Dedifferentiated amniotic fluid mesenchymal stem cell (primary cell): ENCODE results near the gene EMP3.
A peak's percentile ranks its signal among the peaks of the same experiment; 100 is the strongest.
"Not testable (repeated sequence)": the region's sequence is repeated elsewhere in the genome, so short reads cannot be mapped to it uniquely, and the experiment has no call there.

Experiments used
- DNase-seq: peaks from one replicate; pipeline ENCODE4 v3.0.0-alpha.2; 2016; ENCODE audit errors: extremely low spot score

The EMP3 gene

GRCh38 chr19:48317708-48317960 is 7.7 kb upstream of the EMP3 start:
- not testable (repeated sequence) for DNase-seq

GRCh38 chr19:48318286-48318987 is 6.9 kb upstream of the EMP3 start:
- no peak for DNase-seq

- peak; percentile 73 for DNase-seq
These were observed 5.5 kb upstream of the EMP3 start for GRCh38 chr19:48319647-48320541.

DNA sequence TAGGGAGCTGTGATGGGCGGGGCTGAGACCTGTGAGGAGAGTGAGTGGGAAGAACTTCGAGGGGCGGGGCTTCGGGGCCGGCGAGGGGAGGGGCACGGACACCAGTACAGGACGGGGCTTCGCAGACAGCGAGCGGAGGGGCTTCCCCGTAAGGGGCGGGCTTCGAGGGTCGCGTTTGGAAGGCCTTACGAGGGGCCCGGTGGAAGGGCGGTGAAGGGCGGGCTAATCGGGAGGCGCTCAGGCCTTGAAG is 4.1 kb upstream of the EMP3 start:
- DNase-seq, result peak; percentile 72

GRCh38 chr19:48321622-48322591 is 3.4 kb upstream of the EMP3 start:
- peak; percentile 98 for DNase-seq

DNA sequence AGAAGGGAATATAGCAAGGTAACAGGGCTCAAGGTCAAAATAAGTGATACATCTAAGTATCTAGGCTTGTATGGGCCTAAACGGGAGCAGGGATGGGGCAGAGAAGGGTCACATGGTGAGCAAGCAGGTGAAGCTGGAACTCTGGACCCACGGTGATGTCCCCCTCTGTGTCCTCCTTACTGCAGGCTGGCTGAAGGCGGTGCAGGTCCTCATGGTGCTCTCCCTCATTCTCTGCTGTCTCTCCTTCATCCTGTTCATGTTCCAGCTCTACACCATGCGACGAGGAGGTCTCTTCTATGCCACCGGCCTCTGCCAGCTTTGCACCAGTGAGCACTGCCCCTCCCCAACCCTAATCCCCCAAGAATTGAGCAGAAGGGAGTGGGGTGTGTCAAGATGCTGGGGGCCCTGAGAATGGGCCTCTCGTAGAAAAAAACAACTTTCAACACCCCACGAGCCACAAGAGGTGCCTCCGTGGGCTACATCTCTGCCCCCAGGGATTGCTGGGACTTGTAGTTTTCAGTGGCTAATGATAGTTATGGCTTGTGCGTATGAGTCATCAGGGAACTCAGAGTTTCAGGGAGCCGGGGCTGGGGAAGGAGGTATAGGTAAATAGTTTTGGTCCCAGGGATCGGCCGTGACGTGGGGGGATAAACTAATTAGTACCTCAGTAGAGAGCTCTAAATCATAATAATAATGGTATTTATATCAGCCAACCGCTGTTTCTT is 4.0 kb downstream of the EMP3 start:
- DNase-seq, result no peak

- DNase-seq, result no peak
These were observed 4.8 kb downstream of the EMP3 start for GRCh38 chr19:48330012-48330681.

- DNase-seq, result no peak
These were observed 7.0 kb downstream of the EMP3 start for GRCh38 chr19:48332351-48332661.

- DNase-seq, result peak; percentile 92
These were observed 7.5 kb downstream of the EMP3 start for GRCh38 chr19:48332662-48333466.

DNA sequence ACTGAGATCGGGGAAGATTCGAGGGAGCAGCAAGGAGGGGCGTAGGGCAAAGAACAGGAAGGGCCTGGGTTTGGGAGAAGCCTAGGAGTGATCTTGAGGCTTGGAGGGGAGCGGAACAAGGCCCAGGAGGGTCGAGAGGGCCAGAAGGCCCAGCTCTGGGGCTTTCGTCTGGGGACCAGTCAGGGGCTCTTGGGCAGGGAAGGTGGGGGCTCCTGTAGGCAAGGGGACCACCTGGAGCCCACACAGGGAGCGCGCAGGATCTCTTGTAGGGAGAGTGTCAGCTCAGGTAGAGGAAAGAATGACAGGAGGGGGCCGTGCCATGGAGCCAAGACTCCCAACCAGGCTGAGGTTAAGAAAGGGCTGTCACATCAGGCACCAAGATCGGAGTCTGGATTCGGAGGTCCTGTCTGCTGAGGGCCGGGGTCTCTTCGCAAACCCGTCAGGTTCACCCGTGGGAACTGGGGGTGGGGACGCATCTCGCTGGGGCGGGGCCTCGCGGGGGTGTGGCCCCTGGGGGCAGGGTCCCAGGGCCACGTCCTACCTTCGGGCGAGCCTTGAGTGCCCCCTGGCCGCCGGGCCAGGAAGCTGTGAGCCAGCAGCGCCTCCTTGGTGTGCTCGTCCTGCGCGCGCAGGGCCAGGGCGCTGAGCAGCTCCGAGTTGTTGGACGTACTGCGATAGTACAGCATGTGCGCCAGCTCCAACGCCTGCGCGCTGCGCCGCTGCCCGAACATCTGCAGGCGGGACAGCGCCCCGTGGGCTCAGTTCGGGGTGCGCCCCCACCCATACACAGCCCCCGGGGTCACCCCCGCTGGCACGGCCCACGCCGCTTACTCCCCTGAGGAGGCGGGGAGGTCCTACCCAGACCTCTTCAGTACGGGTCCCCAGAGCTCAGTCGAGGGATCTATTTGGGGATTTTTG is 8.4 kb downstream of the EMP3 start:
- peak; percentile 81 for DNase-seq

- no peak for DNase-seq
These were observed 13.0 kb downstream of the EMP3 start for GRCh38 chr19:48338253-48338755.

GRCh38 chr19:48338802-48339503 is 13.6 kb downstream of the EMP3 start:
- no peak for DNase-seq

DNA sequence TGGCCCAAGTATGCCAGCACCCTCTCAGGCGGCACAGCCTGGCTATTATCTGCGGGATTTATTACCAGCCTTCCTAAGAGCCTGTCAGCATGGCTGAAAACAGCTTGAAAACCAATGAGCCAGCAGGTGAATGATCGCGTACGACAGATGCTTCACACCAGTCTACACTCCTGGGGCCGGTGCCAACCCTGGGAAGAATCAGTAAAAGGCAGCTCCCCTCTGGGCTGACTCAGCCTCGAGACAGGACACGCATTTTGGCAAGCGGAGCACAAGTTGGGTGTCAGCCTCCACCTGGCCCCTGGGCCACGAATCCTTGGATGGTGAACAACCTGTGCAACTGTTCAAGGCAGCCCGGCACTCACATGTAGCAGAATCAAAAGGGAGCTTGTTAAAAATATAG is 15.6 kb downstream of the EMP3 start:
- DNase-seq, result no peak

- no peak for DNase-seq
These were observed 16.4 kb downstream of the EMP3 start for GRCh38 chr19:48341515-48342413.

GRCh38 chr19:48342414-48342738 is 17.0 kb downstream of the EMP3 start:
- no peak for DNase-seq

DNA sequence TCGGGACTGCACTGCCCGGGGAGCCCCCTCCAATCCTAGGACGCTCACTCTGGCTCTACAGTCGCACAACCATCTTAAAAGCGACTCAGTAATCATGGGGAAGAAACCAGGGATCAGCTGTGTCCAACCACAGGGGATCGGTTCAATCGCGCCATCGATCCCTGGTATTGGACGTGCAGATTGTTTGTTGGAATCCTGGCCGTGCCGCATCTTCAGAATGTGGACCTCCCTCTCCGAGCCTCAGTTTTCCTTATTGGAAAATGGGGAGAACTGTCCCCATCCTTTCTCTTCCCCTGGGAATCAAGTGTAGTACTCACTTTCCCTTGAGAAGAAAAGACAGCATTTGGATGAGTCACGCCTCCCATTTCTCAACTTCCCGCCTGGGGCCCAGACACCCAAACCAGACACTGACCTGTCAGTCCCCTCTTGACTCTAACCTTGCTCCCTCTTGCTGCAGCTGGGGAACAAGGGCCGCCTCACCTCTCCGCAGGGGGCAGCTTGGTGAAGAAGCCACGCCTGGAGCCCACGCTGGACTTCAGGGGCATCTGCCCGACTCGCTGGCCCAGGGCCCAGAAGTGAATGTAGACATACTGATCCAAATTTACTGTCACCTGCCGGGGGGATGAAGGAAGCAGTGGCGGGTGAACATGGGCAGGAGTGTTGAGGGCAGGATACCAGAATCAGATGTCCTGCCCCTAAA is 17.6 kb downstream of the EMP3 start:
- no peak for DNase-seq

DNA sequence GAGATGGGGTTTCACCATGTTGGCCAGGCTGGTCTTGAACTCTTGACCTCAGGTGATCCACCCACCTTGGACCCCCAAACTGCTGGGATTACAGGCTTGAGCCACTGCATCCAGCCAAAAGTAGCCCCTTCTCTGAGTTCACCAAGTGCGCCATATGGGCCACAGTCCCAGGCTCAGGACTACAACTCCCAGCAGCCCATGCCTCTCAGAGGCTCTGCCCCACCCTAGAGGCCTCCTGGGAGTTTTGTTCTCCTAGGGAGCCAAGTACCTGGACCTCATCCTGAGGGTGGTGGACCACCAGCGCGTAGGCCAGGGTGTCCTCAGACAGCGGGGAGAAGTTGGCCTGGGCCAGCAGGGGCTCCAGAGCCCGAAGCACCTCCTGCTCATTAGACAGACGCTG is 19.5 kb downstream of the EMP3 start:
- no peak for DNase-seq
